Measurements from ENCODE around the gene ASPA.
"Not testable (repeated sequence)": the region's sequence is repeated elsewhere in the genome, so short reads cannot be mapped to it uniquely, and the experiment has no call there.

Gene ASPA

DNA sequence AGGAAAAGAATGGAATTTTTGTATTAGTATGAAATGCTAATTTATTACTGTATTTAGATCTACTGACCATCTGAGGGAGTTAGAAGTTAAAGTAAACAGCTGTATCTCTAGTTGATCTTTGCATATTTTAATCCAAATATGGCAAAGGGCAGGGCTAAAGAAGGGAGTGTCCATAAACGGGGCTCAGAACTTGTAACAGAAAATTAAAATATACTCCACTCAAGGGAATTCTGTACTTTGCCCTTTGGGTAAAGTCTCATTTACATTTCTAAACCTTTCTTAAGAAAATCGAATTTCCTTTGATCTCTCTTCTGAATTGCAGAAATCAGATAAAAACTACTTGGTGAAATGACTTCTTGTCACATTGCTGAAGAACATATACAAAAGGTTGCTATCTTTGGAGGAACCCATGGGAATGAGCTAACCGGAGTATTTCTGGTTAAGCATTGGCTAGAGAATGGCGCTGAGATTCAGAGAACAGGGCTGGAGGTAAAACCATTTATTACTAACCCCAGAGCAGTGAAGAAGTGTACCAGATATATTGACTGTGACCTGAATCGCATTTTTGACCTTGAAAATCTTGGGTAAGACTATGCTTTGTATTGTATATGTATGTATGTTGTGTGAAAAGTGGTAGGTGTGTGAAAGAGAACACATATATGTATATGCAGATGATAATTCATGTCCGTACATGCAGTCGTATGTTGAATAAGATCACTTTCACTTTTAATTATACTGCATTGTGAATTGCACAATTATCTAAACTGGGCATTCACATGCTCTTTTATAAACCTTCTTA, at the start of gene ASPA:
Gene ASPA, plus strand, starts transcription at position 186 of the 799 bp plus-strand sequence. Its CDS starts 163 bp downstream, at position 349.
- no peak for DNase-seq

DNA sequence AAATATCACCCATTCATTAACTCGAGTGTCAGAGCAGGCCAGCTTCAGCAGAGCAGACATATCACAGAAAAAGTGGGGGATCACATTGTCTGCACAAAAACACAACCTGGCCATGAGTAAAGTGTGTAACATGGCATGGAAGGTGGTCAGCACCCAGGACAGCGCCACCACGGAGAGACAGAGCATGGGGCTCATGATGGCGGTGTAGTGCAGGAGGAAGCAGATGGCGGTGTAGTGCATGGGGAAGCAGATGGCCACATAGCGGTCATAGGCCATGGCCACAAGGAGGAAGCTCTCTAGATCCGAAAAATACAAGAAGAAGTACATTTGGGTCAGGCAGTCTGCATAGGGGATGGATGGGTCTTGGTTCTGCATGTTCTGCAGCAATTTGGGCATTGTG, 42.6 kb upstream of the ASPA start:
- not testable (repeated sequence) for DNase-seq

- no peak for DNase-seq
These were observed 42.1 kb upstream of the ASPA start, which contains the start of gene OR1E2 for GRCh38 chr17:3433741-3434140. Gene OR1E2 (minus strand): TSS chr17:3433841. CDS start chr17:3433841, 0 bp downstream.

GRCh38 chr17:3438368-3438767, 37.4 kb upstream of the ASPA start:
- no peak for DNase-seq

DNA sequence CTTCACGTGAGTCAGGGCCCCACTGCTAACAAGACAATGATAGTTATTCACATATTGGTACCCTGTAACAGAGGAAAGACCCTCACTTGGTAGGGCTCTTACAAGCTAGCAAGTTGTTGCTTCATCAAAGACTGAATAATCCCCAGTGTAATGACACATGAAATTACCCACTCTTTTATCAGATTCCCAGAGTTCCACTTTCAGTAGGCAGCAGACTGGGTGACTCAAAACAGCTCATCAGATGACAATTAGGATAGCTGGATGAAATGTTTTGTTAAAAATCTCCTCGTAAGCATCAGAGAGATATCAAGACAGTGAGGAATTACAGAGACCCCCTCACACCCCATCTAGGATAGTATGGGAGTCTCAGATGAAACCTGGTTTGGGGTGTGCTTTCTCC, 35.3 kb upstream of the ASPA start:
- DNase-seq = no peak

- no peak for DNase-seq
These were observed 28.2 kb upstream of the ASPA start for GRCh38 chr17:3447625-3448024.

- no peak for DNase-seq
These were observed 27.6 kb upstream of the ASPA start for GRCh38 chr17:3448059-3448665.

DNA sequence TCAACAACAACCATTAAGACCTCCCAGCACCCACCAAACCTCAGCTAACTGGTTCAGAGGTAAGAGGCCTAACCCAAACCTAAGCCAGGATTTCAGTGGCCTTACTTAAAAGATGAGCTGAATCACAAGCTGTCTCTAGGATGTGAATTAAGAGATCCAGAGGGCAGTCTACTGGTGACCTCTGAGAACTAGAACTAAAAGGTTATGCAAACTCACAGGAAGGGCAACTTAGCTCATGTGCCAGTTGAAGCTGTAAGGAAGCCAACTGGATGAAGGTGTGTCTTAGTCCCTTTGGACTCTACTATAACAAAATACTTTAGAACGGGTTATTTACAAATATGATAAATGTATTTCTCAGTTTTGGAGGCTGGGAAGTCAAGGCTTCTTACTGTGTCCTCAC, 9.4 kb upstream of the ASPA start:
- DNase-seq = not testable (repeated sequence)

DNA sequence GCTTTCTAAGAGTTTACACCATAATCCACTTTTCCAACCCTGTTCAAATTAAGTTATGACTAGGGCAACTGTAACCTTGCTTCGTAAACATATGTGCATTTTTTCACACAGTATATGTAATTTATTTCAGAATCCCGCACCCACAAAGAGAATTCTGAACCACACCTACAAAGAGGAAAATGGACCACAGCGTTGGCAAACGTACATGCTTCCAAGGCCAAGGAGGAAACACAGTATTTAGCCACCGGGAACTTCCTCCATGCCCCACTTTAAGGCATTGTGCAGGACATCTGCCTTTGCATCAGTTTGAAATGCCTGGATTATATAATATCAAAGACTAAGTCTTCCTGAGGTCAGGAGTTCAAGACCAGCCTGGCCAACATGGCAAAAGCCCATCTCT, 6.3 kb upstream of the ASPA start:
- no peak for DNase-seq

DNA sequence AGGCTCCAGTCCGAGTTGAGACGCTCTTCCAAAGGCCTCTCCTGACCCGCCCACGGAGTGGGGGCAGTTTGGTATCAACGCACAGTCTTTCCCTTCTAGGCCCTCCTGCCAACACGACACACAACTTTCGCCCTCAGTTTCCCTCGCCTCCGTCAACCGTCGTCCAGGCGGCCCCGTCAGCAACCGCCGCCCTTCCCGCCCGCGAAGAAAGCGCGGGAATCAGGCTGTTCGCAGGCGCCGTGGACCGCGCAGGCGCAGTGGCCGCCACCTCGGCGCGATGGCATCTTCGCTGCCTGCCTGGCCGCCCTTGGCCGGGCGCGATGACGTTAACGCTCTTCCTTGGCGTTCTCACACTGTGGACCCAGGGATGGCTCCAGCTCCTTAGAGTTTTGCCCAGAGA, 4.2 kb upstream of the ASPA start, which contains the start of gene SPATA22:
Gene SPATA22, minus strand, starts transcription at position 221 of the 400 bp plus-strand sequence. CDS start 2,494 bp downstream, outside the sequence.
- no peak for DNase-seq

GRCh38 chr17:3472137-3472536, 3.7 kb upstream of the ASPA start:
- DNase-seq = no peak

- DNase-seq = no peak
These were observed 1.6 kb upstream of the ASPA start for GRCh38 chr17:3474212-3474611.

GRCh38 chr17:3475251-3475685, 529 bp upstream of the ASPA start:
- DNase-seq = no peak

- no peak for DNase-seq
These were observed 4.2 kb downstream of the ASPA start for GRCh38 chr17:3479988-3480387.

DNA sequence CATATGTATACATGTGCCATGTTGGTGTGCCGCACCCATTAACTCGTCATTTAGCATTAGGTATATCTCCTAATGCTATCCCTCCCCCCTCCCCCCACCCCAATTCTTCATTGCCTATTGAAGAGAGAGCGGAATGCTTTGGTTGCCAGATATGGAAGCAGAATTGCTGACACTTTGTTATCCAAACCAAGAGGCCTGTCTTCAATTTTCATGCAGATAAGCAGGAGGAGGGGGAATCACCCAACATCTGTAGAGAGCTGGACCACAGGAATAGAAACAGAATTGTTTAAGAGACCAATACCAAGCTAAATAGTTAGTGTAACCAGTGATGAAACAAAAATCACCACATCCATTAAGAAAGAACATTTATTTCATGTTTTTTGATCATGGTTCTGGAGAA, 7.1 kb downstream of the ASPA start:
- DNase-seq = no peak

GRCh38 chr17:3485481-3486068, 9.8 kb downstream of the ASPA start:
- no peak for DNase-seq

DNA sequence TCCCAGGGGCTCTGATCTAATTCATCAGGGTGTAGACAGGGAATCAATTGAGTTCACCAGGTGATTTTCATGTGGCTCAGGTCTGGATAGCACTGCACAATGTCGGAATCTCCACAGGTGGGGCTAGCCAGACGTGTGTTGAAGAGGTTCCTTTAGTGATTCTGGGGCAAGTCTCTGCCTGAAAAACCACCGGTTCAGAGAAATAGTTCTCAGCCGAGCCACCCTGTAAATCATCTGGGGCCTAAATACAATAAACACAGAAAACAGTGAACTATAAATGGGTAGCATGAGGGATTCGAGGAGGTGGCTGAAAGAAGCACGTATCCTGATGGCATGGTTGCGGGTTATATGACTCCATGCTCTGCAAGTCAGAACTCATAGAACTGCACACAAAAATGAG, 21.3 kb downstream of the ASPA start:
- DNase-seq = no peak

DNA sequence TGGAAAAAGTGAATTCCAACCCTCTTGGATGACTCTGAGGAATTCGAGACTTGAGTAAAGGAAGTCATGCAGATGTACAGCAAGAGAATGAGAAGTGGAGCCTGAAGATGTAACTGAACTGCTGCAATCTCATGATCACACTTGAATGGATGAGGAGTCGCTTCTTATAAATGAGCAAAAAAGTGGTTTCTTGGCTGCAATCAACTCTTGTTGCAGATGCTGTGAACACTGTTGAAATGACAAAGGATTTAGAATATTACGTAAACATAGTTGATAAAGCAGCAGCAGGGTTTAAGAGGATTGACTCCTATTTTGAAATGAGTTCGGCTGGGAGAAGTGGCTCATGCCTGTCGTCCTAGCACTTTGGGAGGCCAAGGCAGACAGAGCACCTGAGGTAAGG, 25.5 kb downstream of the ASPA start:
- DNase-seq = no peak

DNA sequence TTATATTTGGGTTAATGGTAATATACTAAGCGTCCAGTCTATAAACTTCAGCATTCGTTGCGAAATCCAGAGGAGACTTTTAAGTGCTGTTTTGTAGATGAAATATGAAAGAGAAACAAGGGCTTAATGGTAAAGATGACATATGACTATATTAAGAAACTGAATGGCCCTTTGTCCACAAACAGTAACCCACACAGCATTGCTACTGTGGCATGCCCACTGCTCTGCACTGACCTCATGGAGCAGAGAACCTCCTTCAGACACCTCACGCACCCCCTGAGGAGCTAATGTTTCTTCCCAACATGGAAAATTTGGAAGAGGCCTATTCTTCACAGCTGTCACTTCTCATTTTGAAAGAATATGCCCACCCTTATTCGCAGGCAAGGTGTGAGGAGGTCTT, 26.7 kb downstream of the ASPA start:
- no peak for DNase-seq

DNA sequence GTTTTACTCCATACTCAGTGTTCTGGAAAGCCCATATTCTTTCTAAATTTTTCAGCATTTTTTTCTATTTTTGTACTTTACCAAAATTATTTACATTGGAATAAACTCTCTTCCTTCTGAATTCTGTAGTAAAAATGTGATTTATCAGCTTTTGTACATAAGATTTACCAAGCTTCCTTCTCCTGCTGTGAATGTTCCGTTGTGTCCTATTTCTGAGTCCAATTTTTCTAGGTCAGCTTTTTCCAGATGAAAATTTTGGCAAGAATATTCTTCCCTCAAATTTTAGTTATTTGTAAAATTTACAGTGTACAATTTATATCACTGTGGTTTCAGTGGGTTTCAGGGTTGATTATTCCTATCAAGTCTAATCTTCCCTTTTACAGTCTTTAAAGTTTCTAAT, 27.5 kb downstream of the ASPA start:
- DNase-seq = no peak

GRCh38 chr17:3505008-3505407, 29.2 kb downstream of the ASPA start:
- no peak for DNase-seq

DNA sequence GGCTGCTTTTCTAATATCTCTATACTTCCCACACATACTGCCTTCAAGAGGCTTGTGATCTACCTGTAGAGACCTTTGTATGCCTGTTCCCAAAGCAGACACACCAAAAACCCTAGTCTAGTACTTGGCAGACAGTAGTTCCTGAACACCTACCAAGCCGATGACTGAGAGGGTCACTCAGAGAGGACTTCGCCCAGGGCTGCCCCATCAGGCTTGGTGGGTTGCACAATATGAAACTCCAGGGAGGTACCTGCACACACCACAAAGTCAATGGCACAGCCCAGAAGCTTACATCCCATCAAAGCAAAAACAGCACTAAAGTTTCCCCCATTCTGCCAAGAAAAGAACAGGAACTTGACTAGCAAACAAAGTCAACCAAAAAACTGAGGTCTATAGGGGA, 30.3 kb downstream of the ASPA start:
- no peak for DNase-seq

DNA sequence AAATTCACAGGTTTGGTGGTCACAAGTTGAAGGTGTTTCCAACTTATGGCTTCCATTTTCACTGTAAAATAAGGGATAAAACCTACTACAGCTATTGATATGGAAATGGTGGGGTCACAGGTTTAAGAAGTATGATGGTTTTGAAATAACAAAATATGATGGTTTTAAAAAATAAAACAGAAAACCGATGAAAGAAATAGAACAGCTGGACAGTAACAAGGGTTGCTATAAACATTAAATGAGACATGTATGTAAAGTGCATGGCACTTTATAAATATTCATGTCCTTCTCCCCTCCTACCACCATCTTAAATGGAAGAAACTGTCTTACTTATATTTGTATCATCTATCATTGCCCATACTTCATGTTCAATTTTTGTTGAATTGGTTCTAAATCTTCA, 31.3 kb downstream of the ASPA start:
- DNase-seq = no peak

- no peak for DNase-seq
These were observed 32.1 kb downstream of the ASPA start for GRCh38 chr17:3507869-3508268.
